Stimulated activated CD4-positive, alpha-beta T cell treated with anti-CD3 and anti-CD28 coated beads, Interleukin-1b, Interleukin-23, amount 100 ng/mL, for 1 hour (primary cell): Measurements from ENCODE around the gene ACTR1A.
"Not testable (repeated sequence)": the region's sequence is repeated elsewhere in the genome, so short reads cannot be mapped to it uniquely, and the experiment has no call there.

Source experiments
- DNase-seq, 2 donors: peaks; one replicate each; pipeline ENCODE4 v3.0.0-alpha.2; 2020; ENCODE audit warnings: low read depth in 2 of 2

The ACTR1A gene

DNA sequence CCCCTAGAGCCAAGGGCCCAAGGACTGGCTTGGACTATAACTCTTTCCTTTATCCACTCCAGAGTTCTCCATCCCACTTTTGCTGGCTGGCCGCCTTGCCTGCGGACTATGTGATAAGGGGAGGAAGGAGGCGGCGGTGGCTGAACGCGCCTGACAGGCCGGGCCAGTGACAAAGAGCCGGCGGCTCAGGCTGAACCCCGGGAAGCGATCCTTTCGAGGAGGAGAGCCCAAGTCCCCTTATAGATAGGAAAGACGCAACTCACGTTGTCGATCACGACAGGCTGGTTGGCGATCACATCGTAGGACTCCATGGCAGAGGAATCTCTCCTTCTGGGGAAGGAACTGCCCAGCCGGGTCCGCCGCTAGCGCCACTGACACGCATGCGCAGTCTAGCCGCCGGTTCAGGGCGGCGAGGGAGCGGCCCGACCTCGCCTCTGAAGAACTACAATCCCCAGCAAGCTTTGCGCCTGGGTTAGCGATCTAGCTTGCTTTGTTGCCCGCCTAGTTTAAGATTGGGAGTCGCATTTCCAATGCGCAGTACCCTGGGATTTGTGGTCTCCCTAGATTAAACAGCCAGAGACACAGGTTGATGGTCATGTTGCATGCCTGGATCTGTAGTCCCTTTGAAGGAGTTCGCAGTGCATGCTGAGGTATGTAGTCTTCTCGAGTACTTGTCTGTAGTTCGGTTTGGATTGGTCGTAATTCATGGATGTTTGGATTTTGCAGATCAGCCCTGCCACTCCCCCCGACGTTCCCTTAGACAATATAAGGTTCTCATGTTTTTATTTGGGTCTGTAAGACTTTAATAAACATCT, at the start of gene ACTR1A:
TSS of gene ACTR1A (minus strand) at position 376 of the 815 bp plus-strand sequence. CDS start at position 311, 65 bp downstream.
- peak; percentile 78 to 86 for DNase-seq

DNA sequence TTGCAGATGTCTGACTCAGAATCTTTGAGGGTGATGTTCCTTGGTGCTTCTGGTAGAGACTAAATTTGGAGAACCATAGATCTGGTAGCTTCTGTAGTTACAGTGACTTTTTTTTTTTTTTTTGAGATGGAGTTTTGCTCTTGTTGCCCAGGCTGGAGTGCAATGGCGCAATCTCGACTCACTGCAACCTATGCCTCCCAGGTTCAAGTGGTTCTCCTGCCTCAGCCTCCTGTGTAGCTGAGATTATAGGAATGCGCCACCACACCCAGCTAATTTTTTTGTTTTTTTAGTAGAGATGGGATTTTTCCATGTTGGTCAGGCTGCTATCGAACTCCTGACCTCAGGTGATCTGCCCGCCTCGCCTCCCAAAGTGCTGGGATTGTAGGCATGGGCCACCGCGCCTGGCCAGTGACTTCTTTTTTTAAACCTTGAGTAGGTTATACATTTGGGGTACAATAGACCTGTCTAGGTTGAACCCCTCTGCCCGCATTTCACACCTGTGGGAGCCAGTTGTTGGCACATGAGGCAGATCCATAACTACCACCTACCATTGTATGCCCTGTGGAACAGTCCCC, 48.2 kb upstream of the ACTR1A start:
- no peak for DNase-seq

DNA sequence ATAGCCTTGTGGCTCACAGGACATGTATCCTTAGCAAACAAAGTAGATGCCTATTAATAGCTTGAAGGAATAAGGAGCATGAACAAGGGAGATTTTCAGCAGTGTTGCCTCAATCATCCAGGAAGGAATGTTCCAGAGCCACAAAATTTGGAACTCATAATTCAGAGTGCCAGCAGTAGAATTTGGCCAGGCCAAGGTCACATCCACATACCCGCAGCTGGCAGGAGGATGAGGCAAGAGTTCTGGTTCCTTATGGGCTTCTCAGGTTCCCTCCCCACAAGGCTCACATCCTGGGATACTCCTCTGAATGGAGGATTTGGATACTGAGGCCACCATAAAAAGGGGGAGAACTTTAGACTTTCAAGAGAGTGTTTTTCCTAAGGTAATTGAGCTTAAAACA, 47.0 kb upstream of the ACTR1A start:
- DNase-seq = no peak

DNA sequence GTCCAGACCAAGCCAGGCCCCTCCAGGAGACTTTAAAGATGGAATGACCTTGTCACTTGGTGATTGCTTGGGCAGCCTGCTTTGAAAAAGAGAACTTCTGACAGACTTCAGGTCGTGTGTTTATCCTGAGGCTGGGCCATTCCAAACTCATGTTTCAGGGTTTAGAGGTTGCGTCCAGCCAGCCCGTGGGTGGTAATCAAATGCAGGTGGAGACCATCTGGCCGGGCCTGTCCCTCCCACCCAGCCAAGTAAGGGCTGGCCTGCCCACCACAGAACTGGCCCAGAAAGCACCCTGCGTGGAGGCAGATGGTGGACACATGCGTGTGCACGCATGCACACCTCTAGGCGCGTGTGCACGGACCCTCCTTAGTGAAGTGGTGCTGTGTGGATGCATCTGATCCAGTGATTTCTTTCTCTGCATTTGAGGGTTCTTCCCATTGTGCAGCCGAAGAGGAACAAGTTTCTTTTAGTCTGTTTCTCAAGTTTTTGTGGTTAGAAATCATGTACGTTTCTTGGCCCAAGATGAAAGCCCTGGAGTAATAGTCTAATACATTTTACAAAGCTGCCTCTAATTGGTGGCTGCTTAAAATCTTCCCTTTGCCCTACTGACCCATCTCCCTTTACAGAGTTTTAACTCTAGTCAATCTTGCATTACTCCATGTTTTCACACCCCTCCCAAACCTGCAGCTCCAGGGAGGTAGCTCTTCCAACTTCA, 44.3 kb upstream of the ACTR1A start:
- DNase-seq = no peak

DNA sequence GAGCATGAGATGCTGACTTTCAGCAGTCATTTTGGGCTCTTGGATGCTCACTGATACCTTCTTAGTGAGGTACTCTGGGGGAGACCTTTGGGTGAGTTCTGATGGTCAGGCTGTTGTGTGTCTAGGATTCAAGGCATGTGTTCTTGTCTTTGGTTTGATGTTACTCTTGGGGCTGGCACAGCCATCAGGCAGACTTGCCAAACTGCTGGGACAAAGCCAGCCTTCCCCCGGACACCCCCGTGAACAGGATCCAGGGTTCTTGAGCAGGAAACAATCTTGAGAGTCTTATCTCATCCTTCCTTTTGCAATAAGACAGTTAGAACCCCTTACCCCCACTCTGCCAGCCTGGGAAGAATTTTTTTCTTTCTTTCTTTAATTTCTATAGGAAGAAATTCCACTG, 43.5 kb upstream of the ACTR1A start:
- no peak for DNase-seq

DNA sequence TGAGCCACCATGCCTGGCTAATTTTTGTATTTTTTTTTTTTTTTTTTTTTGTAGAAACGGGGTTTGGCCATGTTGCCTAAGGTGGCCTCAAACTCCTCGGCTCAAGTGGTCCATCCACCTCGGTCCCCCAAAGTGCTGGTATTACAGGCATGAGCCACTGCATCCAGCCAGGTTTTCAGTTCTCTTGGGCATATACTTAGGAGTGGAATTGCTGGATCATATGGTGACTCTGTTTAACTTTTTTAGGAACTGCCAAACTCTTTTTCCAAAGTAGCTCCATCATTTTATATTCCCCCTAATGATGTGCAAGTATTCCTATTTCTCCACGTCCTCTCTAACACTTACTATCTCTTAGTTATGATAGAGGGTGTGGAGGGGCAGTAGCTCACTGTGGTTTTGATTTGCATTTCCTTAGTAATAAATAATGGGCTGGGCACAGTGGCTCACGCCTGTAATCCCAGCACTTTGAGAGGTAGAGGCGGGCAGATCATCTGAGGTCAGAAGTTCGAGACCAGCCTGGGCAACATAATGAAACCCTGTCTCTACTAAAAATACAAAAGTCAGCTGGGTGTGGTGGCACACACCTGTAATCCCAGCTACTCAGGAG, 42.9 kb upstream of the ACTR1A start:
- DNase-seq = no peak

DNA sequence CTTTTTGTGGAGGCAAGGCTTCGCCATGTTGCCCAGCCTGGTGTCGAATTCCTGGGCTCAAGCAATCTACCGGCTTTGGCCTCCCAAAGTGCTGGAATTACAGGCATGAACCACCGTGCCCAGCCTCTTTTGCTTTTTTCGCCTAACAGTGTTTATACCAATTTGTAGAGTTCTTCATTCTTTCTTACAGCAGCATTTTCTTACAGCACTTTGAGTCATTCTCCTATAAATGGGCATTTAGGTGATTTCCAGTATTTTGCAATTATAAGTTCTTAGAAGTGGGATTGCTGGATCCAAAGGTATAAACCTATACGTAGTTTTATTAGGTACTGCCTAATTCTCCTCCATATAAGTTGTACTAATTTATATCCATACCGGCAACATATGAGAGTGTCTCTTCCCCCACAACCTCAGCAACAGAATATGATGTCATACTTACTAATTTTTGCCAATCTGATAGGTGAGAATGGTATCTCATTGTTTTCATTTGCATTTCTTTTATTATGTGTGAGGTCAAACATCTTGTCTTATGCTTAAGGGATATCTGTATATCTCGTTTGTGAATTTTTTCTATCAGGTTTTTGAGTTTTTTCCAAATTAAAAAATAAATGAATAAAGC, 40.4 kb upstream of the ACTR1A start:
- no peak for DNase-seq

DNA sequence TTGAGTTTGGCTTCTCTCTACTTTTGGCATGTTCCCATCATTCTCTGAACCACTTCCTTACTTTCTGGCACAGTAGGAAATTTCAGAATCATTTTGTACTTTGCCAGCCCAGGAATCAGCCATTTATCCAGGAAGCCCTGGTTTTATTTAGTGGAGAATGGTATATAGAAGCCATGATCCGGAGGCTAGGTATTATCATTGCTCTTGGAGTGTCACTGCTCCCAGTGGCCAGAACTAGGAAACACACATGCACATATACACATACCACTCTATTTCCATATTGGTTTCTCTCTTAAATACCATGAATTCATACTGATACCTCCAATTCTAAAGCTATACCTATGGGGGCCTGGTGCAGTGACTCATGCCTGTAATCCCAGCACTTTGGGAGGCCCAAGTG, 37.5 kb upstream of the ACTR1A start:
- DNase-seq = no peak

DNA sequence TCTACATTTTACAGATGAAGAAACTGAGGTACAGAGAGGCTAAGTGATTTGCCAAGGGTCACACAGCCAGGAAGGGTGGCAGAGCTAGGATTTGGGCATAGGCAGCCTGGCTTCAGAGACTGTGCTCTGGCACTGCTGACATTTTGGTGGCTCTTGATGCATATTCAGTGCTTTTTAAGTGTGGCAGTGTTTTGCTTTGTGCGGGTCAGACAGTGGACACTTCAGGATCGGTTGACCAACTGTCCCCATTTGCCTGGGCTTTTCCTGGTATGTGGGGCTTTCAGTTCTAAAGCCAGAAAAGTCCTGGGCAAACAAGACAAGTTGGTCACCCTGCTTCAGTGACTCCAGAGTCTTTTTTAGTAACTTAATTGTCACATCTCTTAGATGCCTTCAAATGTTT, 36.3 kb upstream of the ACTR1A start:
- no peak for DNase-seq

DNA sequence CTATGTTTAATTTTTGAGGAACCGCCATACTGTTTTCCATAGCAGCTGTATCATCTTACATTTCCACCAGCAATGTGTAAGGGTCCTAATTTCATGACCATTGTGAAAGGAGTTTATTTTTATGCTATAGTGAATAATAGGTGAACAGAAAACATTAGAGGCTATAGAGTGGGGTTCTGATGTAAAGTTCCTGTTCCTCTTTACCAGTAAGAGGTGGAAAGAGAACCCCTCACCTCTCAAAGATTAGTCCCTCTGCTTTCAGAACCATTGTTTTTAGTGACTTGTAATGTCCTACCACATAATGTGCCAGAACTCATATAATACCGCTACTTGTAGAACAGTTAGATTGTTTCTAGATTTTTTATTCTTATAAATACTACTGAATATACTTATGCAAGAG, 35.4 kb upstream of the ACTR1A start:
- no peak for DNase-seq

DNA sequence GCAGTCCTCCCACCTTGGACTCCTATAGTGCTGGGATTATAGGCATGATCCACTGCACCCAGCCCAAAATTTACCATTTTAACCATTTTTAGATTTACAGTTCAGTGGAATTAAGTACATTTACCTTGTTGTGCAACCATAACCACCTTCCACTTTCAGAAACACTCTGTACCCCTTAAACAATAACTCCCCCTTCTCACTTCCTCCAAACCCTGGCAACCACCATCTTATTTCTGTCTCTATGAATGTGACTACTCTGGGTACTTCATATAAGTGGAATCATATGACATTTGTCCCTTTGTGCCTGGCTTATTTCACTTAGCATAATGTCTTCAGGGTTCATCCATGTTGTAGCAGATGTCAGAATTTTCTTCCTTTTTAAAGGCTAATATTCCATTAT, 34.9 kb upstream of the ACTR1A start:
- no peak for DNase-seq

DNA sequence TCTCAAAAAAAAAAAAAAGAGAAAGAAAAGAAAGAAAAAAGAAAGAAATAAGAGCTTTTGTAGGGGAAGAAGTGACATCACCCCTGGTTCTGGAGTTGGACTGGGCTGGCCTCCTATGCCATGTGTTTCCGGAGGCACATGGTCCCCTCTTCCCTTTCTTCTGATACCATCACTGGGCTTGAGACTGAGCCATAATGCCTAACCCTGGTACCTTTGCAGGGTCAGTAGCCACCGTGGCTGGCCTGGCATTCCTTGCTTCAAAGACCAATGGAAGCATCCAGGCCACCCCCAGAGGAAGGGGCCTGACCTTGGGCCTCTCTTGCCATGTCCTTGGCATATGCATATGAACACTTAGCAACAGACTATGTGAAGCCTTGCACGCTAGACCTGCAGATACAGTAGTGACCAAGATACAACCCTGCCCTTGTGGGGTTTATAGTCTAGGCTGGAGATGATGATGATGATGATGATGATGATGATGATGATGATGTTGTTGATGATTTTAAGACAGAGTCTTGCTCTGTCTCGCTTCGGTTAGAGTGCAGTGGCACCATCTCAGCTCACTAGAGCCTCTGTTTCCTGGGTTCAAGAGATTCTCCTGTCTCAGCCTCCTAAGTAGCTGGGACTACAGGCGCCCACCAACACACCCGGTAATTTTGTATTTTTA, 33.1 kb upstream of the ACTR1A start:
- DNase-seq = no peak

DNA sequence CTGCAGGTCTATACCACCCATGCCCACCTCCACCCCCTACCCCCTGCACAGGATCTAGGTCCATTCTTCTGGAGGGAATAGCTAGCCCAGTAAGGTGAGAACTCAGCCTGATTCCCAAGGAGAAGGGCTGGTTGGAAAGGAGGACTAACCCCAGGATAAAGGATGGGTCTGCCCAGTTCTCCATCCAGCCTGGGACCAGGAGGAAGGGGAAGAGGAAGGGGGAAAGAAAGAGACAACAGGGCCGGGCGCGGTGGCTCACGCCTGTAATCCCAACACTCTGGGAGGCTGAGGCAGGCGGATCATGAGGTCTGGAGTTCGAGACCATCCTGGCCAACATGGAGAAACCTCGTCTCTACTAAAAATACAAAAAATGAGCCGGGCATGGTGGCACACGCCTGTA, 32.5 kb upstream of the ACTR1A start:
- DNase-seq = not testable (repeated sequence)

DNA sequence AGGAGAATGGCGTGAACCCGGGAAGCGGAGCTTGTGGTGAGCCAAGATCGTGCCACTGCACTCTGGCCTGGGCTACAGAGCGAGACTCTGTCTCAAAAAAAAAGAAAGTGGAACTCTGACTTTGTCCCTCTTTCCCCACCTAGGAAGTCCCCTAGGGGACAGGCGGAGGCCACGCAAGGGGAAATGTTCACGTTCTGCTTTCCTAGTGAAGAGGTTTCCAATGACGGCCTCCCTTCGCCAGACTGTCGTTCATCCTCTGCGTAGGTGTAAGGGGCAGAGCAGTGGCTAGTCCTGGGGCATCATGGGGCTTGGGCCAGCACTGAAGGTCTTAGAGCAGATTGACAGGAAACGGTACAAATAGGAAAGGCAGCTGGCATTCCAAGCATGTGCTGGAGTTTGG, 31.8 kb upstream of the ACTR1A start:
- no peak for DNase-seq

DNA sequence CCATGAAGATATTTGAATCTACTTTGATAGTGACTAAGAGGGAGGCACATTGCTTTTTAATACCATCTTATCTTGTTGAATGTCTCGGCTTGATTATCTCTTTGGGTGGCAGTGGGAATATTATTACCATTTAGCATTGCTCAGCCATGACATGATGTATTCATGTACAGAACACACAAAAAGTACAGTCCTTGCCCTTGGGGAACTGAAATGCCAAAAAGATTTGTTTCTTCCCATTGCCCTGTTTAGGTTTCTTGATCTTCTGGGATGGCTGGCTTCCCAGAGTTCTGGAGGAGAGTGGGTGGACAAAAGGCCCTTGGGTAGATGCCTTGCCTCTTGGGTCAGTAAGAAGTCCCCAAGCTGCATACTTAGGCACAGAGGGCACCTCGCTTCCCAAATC, 25.0 kb upstream of the ACTR1A start:
- DNase-seq = no peak

DNA sequence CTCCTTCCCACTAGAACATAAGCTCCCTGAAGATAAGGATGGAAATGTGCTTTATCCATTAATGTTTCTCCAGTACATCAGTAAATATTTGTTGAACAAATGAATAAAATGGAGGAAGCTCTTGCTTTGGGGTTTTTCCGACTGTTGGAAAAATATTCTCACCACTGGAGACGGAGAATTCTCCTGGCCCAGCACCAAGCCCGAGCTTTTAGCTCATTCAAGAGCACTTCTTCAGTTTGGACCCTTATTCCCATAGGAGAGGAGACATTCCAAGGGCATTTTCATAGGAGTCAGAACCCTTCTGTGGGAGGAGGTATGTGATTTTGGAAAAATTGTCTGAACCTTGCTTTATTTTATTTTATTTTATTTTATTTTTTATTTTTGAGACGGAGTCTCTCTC, 22.2 kb upstream of the ACTR1A start:
- DNase-seq = no peak

DNA sequence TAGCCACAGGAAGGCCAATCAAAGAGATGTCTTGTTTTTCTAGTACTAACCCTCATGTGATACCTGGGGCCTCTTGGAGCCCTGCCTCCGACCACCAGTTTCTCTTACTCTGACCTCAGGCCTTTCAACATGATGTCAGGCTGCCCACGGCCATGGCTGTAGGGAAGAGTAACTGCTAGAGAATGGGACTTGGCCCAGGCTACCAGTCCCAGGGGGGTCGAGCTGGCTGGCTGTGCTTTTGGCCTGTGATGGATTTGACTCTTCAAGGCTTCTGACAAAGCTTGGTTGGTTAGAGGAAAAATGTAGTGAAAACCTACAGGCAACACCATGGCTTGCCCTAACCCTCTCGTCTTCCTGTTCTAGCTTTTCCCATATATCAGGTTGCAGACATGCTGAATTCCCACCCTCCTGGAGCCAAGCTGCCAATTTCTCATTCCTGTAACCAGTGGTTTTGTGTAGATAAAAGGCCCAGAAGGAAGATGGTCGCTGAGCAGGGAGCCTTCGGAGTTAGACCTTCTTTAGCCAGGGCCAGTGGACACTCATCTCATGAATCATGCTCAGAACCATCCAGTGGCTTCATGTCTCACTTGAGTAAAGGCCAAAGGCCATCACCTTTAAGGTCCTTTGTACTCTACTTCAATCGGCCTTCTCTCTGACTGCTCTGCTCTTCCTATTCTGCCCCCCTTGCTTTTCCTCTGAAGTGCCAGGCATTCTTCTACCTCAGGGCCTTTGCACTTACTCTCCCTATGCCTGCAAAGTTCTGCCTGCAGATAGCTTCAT, 20.9 kb upstream of the ACTR1A start:
- no peak for DNase-seq

DNA sequence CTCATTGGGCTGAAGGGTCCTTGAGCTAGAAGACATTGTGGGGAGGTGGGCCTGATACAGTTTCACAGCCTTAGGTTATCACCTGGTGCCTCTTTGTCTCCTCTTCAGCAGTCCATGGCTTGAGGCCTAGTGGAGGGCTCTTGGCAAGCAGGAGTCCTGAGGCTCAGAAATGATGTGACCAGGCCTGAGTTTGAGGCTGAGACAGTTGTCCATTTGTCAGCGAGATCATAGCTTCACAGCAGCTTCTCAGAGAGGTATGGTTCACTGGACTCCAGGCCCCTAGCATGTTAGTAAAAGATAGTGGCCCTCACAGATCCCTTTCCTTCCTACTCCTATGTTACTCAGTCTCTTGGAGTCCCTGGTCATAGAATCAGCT, 20.4 kb upstream of the ACTR1A start:
- no peak for DNase-seq

DNA sequence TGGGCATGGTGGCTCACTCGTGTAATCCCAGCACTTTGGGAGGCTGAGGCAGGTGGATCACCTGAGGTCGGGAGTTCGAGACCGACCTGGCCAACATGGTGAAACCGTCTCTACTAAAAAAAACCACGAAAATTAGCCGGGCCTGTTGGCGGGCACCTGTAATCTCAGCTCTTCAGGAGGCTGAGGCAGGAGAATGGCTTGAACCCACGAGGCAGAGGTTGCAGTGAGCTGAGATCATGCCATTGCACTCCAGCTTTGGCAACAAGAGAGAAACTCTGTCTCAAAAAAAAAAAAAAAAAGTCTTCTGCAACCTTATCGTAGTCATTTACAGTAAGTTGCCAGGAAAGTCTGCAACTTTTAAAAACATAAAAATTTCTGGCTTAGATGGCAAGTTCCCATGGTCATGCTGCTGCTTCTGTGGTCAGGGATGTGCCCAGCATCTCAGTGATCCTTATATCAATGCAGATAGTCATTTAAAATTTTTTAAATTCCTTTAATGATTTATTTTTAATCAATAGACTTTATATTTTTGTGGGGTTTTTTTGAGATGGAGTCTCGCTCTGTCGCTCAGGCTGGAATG, 16.8 kb upstream of the ACTR1A start:
- DNase-seq = no peak

DNA sequence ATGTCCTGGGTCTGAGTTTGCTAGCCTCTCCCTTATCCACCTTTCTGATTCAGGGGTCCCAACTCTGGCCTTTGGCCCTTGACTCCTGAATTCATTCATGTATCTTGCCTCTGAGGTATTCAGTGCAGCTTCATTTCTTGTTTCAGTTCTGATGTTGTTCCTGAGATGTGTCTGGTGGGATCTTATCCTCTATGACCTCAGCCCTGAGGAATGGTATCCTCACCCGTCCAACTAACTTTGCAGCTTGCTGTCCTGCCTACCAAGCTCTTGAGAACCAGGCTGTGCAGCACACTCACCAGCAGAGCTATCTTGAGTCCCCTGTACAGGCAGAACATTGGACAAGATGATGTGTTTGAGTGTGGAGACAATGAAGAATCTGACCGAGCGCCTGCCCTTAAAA, 15.0 kb upstream of the ACTR1A start:
- no peak for DNase-seq

DNA sequence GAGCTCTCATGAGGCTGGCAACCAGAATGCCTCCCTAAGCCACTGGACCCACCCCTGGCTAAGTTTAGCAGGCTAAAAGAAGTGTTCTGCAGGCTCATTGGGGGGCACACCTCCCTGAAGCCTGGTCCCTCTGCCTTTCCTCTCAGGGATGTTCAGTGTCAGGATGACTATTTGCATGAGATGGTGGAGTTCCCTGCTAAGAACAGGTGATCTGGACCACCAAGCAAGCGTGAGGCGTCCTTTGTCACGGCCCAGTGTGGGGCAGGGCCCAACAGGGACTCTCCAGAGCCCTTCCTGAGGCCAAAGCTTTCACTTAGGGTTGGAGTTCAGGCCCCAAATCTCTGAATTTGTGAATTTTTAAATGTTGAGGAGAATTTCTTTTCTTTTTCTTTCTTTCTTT, 13.2 kb upstream of the ACTR1A start:
- no peak for DNase-seq
